Measurements from ENCODE around the gene RBSN. TPM values are rescaled to one million over a fixed set of nuclear protein-coding genes. Genes with fewer than 3 reads are reported as not detected.

Gene RBSN
- total RNA-seq, 4 donors from 2014 or later: 45.0 to 56.1 (median 52.0) TPM

DNA sequence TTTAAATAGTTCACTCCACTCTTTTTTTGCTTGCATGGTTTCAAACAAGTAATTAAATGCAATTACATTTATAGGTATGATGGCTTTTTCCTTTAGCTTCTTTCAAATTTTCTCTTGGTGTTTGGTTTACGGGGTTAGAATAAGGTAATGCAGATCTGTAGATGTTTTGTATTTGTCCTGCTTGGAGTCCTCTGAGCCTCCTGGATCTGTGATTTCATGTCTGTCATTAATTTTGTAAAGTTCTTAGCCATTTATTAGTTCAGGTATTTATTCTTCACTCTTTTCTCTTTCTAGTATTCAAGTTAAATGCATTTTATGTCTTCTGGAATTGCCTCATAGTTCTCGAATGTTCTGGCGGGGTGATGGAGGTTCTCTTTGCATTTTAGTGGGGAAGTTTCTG, 32.5 kb downstream of the RBSN start:
- H3K9me3 ChIP-seq: no peaks in the 10 kb centered on the region
- H3K4me3 ChIP-seq (replicated peaks in 1 of 3): no peak overlapping the region
- 94 to 97% methylated on average over 3 of the region's 3 CpGs for WGBS, 2 donors
- no peak for DNase-seq
- intact Hi-C loops (cut with DNase I): no loop called here
- TF ChIP-seq, protein P1, sequence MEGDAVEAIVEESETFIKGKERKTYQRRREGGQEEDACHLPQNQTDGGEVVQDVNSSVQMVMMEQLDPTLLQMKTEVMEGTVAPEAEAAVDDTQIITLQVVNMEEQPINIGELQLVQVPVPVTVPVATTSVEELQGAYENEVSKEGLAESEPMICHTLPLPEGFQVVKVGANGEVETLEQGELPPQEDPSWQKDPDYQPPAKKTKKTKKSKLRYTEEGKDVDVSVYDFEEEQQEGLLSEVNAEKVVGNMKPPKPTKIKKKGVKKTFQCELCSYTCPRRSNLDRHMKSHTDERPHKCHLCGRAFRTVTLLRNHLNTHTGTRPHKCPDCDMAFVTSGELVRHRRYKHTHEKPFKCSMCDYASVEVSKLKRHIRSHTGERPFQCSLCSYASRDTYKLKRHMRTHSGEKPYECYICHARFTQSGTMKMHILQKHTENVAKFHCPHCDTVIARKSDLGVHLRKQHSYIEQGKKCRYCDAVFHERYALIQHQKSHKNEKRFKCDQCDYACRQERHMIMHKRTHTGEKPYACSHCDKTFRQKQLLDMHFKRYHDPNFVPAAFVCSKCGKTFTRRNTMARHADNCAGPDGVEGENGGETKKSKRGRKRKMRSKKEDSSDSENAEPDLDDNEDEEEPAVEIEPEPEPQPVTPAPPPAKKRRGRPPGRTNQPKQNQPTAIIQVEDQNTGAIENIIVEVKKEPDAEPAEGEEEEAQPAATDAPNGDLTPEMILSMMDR (IDR thresholded peaks at IDR 0.05): no peak
- TF ChIP-seq POLR2A (IDR thresholded peaks at IDR 0.05): no peak
- H3K27me3 ChIP-seq: no peaks in the 10 kb centered on the region
- H3K4me1 ChIP-seq: peaks cover 14 to 19% of the 10 kb centered on the region in 2 donors
- no peak overlapping the region for H3K27ac ChIP-seq
- peaks cover 0 to 9% of the 10 kb centered on the region in 2 donors for H3K36me3 ChIP-seq

DNA sequence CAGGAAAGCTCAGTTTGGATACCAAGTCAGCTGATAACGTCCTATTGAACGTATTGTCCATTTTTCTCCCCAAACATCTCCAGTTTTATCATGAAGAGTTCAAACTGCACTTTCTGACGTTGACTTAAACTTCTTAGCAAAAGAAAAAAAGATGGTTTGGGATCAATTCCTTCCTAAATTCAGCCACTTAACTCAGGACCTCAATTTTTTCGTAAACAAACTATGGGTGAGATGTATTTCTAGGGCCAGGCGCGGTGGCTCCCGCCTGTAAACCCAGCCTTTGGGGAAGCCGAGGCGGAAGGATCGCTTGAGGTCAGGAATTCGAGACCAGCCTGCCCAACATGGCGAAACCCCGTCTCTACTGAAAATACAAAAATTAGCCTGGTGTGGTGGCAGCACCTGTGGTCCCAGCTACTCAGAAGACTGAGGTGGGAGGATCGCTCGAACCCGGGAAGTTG, 33.4 kb downstream of the RBSN start:
- TF ChIP-seq, protein P1 (IDR thresholded peaks at IDR 0.05): no peak
- no peak for TF ChIP-seq POLR2A (IDR thresholded peaks at IDR 0.05)
- Histone ChIP-seq H3K27me3 (no peaks in the 10 kb centered on the region), H3K36me3 (peaks cover 0 to 2% of the 10 kb centered on the region in 2 donors), H3K4me1 (peaks cover 14 to 19% of the 10 kb centered on the region in 2 donors), H3K9me3 (no peaks in the 10 kb centered on the region), H3K4me3 (replicated peaks in 1 of 3) (peak overlapping the region in 2 of 3 donors; percentile 50 to 87), H3K27ac (peak overlapping the region in 1 of 3 donors; percentile 79)
- 42 to 48% methylated on average over 16 of the region's 16 CpGs for WGBS, 2 donors
- intact Hi-C loops (cut with DNase I): no loop called here
- peak in 1 of 2 donors; percentile 11 for DNase-seq

DNA sequence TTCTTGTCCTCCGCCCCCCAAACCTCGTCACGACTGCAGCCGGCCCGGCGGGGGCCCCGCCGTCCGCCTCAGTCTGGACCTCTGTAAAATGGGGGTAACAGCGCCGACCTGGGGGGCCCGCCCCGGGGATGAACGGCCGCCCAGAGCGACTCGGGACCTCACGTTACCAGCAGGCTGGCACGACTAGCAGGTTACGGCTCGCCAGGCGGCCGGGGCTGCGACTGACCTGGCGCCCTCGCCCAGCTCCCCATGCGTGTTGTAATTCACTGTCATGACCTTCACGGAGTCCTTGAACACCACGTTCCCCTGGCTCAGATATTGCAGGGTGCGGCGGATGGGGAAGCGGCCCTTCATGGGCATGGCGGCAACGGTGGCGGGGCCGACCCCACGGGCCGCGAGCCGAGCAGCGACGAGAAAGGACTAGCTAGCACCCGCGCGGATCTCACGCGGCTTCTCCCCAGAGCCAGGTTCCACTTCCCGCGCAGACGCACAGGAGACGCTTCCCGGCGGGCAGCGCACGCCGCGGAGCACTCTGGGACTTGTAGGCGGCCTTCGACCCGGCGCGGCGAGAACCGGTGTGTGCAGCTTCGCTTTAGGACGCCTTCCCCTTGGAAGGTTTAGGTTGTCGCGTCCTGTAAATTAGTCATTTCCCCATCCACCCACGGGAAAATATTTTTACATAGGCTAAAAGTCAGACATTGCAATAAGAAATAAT, 34.0 kb downstream of the RBSN start, which contains the start of gene MRPS25:
TSS of gene MRPS25 (minus strand) at position 481 of the 715 bp plus-strand sequence. CDS start at position 360, 121 bp downstream.
- Histone ChIP-seq H3K27me3 (no peaks in the 10 kb centered on the region), H3K36me3 (no peaks in the 10 kb centered on the region), H3K9me3 (no peaks in the 10 kb centered on the region), H3K4me1 (peaks cover 14 to 19% of the 10 kb centered on the region in 2 donors), H3K27ac (peak within 1 kb of the TSS; percentile 51 to 83 (median 79)), H3K4me3 (replicated peaks in 1 of 3) (peak within 1 kb of the TSS; percentile 50 to 87 (median 78))
- TF ChIP-seq, protein P1 (IDR thresholded peaks at IDR 0.05): no peak
- peak in 1 of 2 donors; percentile 90 for TF ChIP-seq POLR2A (IDR thresholded peaks at IDR 0.05)
- WGBS, 2 donors: 0 to 1% methylated on average over 18 to 43 of the region's 69 CpGs
- intact Hi-C loops (cut with DNase I): no loop called here
- DNase-seq: peak; percentile 90 to 93

DNA sequence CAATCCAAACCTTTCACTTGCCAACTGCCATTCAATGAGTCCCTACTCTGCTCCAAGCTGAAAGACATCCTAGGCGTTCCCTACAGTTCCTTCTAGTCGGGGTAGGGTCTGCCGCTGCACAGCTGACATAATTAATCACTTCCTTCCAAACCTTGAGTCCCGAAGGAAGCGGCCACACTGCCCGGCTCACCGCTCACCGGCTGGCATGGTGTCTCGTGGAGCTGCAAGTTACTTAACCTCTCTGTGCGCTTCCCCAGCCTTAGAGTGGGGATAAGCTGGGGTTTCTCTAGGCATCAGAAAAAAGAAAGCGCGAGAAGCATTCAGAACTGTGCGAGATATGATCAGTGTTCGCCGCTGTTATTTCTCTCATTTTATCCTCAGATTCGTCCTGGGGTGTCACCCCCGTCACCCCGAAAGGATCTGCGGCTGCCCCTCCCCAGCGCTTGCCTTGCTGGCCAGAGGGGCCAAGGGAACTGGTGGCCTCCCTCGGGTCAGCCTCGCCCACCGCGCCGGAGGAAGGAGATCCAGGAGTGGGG, 34.6 kb downstream of the RBSN start:
- peak; percentile 15 to 22 for DNase-seq
- H3K4me3 ChIP-seq (replicated peaks in 1 of 3): peak overlapping the region; percentile 50 to 87 (median 78)
- TF ChIP-seq POLR2A (IDR thresholded peaks at IDR 0.05): no peak
- TF ChIP-seq, protein P1 (IDR thresholded peaks at IDR 0.05): no peak
- intact Hi-C loops (cut with DNase I): no loop called here
- WGBS, 2 donors: 1 to 12% methylated on average over 11 to 19 of the region's 25 CpGs
- H3K4me1 ChIP-seq: peaks cover 14 to 19% of the 10 kb centered on the region in 2 donors
- peaks cover 0 to 2% of the 10 kb centered on the region in 2 donors for H3K36me3 ChIP-seq
- H3K27ac ChIP-seq: peak overlapping the region in 2 of 3 donors; percentile 79 to 83
- H3K27me3 ChIP-seq: no peaks in the 10 kb centered on the region
- H3K9me3 ChIP-seq: no peaks in the 10 kb centered on the region
